ENCODE measurements around the gene DVL2.

GRCh38 chr17:7256766-7257456 lies 22.6 kb upstream of the DVL2 start:
- no peak for TF ChIP-seq CTCF (IDR thresholded peaks at IDR 0.05)
- TF ChIP-seq POLR2A (IDR thresholded peaks at IDR 0.05) = no peak
- TF ChIP-seq POLR2AphosphoS5 (IDR thresholded peaks at IDR 0.05) = no peak

All from prostate gland (tissue), 2 donors.